Left lung (tissue), 10 donors: Measurements from ENCODE around the gene KLF8. TPM values are rescaled to one million over a fixed set of nuclear protein-coding genes. Genes with fewer than 3 reads are reported as not detected.

ENCODE experiments used
- ATAC-seq: fragments of 200-7000 bp; cut with Tn5 transposase; one replicate; pipeline ENCODE4 v1.9.1; 2020; ENCODE audit warnings: moderate library complexity
- DNase-seq, 4 donors: peaks; one replicate each; pipeline ENCODE4 v3.0.0-alpha.2; 2013 to 2020
- H3K27ac ChIP-seq, 2 donors: fragments of 200-600 bp; sonication (generic) in 1 of 2; one replicate each; pipeline versions ENCODE4 v1.5.0 to v1.8.0; 2020 to 2021
- H3K27me3 ChIP-seq, 2 donors: fragments of 200-600 bp; sonication (generic) in 1 of 2; one replicate each; pipeline versions ENCODE4 v1.5.0 to v1.8.0; 2020 to 2021
- H3K36me3 ChIP-seq, 2 donors: fragments of 200-600 bp; sonication (generic) in 1 of 2; one replicate each; pipeline versions ENCODE4 v1.5.0 to v1.8.0; 2020 to 2021
- H3K4me1 ChIP-seq, 2 donors: fragments of 200-600 bp; one replicate each; pipeline ENCODE4 v1.8.0; 2021
- H3K4me3 ChIP-seq, 2 donors: fragments of 200-600 bp; sonication (generic) in 1 of 2; one replicate each; pipeline versions ENCODE4 v1.5.0 to v1.8.0; 2020 to 2021; ENCODE audit warnings: mild to moderate bottlenecking in 1 of 2
- H3K9me3 ChIP-seq, 2 donors: fragments of 200-600 bp; sonication (generic) in 1 of 2; one replicate each; pipeline versions ENCODE4 v1.5.0 to v1.8.0; 2020 to 2021
- intact Hi-C, 2 donors: fragments of 100-400 bp; cut with DNase I; formaldehyde crosslinking; loops; one replicate each; pipeline versions ENCODE4 v1.11.2 to v1.14.2; 2022
- polyA plus RNA-seq, 6 donors: library from polyadenylated mRNA; unstranded; fragments of 120-200 nt; gene quantifications; one replicate each; pipeline ENCODE4 v1.2.1, GENCODE V29; 2013; ENCODE audit not compliant: insufficient read length in 6 of 6
- total RNA-seq, 2 donors: library from RNA; stranded (reverse); fragmentation: NEBNext Ultra II Directional; extraction: Animal tissue kit (Norgen Biotek cat#: 25700); gene quantifications; one replicate each; pipeline ENCODE4 v1.2.1, GENCODE V29; 2021
- TF ChIP-seq, protein P1 (sequence below), 2 donors: fragments of 200-600 bp; sonication (generic) in 1 of 2; IDR thresholded peaks; one replicate each; pipeline versions ENCODE4 v1.5.0 to v1.8.0; 2021; ENCODE audit warnings: antibody characterized with exemption in 2 of 2
- donor health status: DM: no; HTN: yes; CAD: no.
- donor health status: DM: no; HTN: no; CAD: no.

KLF8 gene
- total and polyA plus RNA-seq, 8 donors, result 10.9 to 18.9 (median 16.7) TPM

GRCh38 chrX:56278692-56279091 lies 46.5 kb downstream of the KLF8 start:
- TF ChIP-seq, protein P1, sequence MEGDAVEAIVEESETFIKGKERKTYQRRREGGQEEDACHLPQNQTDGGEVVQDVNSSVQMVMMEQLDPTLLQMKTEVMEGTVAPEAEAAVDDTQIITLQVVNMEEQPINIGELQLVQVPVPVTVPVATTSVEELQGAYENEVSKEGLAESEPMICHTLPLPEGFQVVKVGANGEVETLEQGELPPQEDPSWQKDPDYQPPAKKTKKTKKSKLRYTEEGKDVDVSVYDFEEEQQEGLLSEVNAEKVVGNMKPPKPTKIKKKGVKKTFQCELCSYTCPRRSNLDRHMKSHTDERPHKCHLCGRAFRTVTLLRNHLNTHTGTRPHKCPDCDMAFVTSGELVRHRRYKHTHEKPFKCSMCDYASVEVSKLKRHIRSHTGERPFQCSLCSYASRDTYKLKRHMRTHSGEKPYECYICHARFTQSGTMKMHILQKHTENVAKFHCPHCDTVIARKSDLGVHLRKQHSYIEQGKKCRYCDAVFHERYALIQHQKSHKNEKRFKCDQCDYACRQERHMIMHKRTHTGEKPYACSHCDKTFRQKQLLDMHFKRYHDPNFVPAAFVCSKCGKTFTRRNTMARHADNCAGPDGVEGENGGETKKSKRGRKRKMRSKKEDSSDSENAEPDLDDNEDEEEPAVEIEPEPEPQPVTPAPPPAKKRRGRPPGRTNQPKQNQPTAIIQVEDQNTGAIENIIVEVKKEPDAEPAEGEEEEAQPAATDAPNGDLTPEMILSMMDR (IDR thresholded peaks at IDR 0.05), result no peak
- Histone ChIP-seq H3K9me3 (no peaks in the 10 kb centered on the region), H3K27me3 (no peaks in the 10 kb centered on the region), H3K36me3 (no peaks in the 10 kb centered on the region), H3K4me1 (no peaks in the 10 kb centered on the region), H3K4me3 (no peak overlapping the region), H3K27ac (no peak overlapping the region)
- DNase-seq (no peak), ATAC-seq (no peak)
- intact Hi-C loops, result no loop called here

GRCh38 chrX:56279863-56280262 lies 47.7 kb downstream of the KLF8 start:
- TF ChIP-seq, protein P1 (IDR thresholded peaks at IDR 0.05), result no peak
- Histone ChIP-seq H3K4me3 (no peak overlapping the region), H3K27ac (no peak overlapping the region), H3K36me3 (peaks cover 0 to 6% of the 10 kb centered on the region in 2 donors), H3K4me1 (no peaks in the 10 kb centered on the region), H3K9me3 (no peaks in the 10 kb centered on the region), H3K27me3 (no peaks in the 10 kb centered on the region)
- no peak for ATAC-seq
- intact Hi-C loops, result no loop called here
- no peak for DNase-seq

GRCh38 chrX:56281789-56282188 lies 49.6 kb downstream of the KLF8 start:
- ATAC-seq, result no peak
- no peak overlapping the region for H3K4me3 ChIP-seq
- intact Hi-C loops, result no loop called here
- H3K27me3 ChIP-seq, result no peaks in the 10 kb centered on the region
- peak in 2 of 4 donors; percentile 1 for DNase-seq
- TF ChIP-seq, protein P1 (IDR thresholded peaks at IDR 0.05), result no peak
- no peaks in the 10 kb centered on the region for H3K4me1 ChIP-seq
- H3K27ac ChIP-seq, result no peak overlapping the region
- H3K36me3 ChIP-seq, result peaks cover 0 to 6% of the 10 kb centered on the region in 2 donors
- H3K9me3 ChIP-seq, result no peaks in the 10 kb centered on the region

GRCh38 chrX:56284269-56284668 lies 52.1 kb downstream of the KLF8 start:
- Histone ChIP-seq H3K4me3 (no peak overlapping the region), H3K4me1 (no peaks in the 10 kb centered on the region), H3K36me3 (peaks cover 0 to 6% of the 10 kb centered on the region in 2 donors), H3K9me3 (no peaks in the 10 kb centered on the region), H3K27me3 (no peaks in the 10 kb centered on the region), H3K27ac (no peak overlapping the region)
- TF ChIP-seq, protein P1 (IDR thresholded peaks at IDR 0.05), result no peak
- intact Hi-C loops, result no loop called here
- DNase-seq (no peak), ATAC-seq (no peak)

- H3K4me3 ChIP-seq, result no peak overlapping the region
- no peaks in the 10 kb centered on the region for H3K9me3 ChIP-seq
- no peaks in the 10 kb centered on the region for H3K4me1 ChIP-seq
- intact Hi-C loops, result no loop called here
- no peaks in the 10 kb centered on the region for H3K27me3 ChIP-seq
- H3K36me3 ChIP-seq, result peaks cover 0 to 6% of the 10 kb centered on the region in 2 donors
- ATAC-seq, result no peak
- no peak for DNase-seq
- TF ChIP-seq, protein P1 (IDR thresholded peaks at IDR 0.05), result no peak
- H3K27ac ChIP-seq, result no peak overlapping the region
Measured at GRCh38 chrX:56288608-56289007, 56.5 kb downstream of the KLF8 start.
